ENCODE results near the gene SPRR5.

SPRR5 gene

GRCh38 chr1:152946651-152947256, at the start of gene SPRR5:
Gene SPRR5 (plus strand): TSS chr1:152947206. CDS start chr1:152948555, 1,349 bp downstream.
- in situ Hi-C loops (cut with MboI; ENCODE audit: low sequenced_read_pairs): no loop called here
- H3K4me3 ChIP-seq: no peak within 1 kb of the TSS
- H3K36me3 ChIP-seq (replicated peaks): no peaks in the 10 kb centered on the region
- H3K4me1 ChIP-seq: no peaks in the 10 kb centered on the region
- DNase-seq (ENCODE audit: low spot score in 2 of 2): no peak
- H3K27me3 ChIP-seq (ENCODE audit: low read depth): no peaks in the 10 kb centered on the region
- H3K9me3 ChIP-seq: no peaks in the 10 kb centered on the region

- Histone ChIP-seq H3K4me3 (no peak overlapping the region), H3K27me3 (ENCODE audit: low read depth) (no peaks in the 10 kb centered on the region), H3K9me3 (no peaks in the 10 kb centered on the region), H3K4me1 (no peaks in the 10 kb centered on the region), H3K36me3 (replicated peaks) (no peaks in the 10 kb centered on the region)
- DNase-seq (ENCODE audit: low spot score in 2 of 2): no peak
- in situ Hi-C loops (cut with MboI; ENCODE audit: low sequenced_read_pairs): no loop called here
Observed at GRCh38 chr1:152899027-152899426, 48.0 kb upstream of the SPRR5 start.

- H3K9me3 ChIP-seq: no peaks in the 10 kb centered on the region
- no peaks in the 10 kb centered on the region for H3K36me3 ChIP-seq (replicated peaks)
- no peaks in the 10 kb centered on the region for H3K27me3 ChIP-seq (ENCODE audit: low read depth)
- no peaks in the 10 kb centered on the region for H3K4me1 ChIP-seq
- in situ Hi-C loops (cut with MboI; ENCODE audit: low sequenced_read_pairs): no loop called here
- no peak overlapping the region for H3K4me3 ChIP-seq
- DNase-seq (ENCODE audit: low spot score in 2 of 2): no peak
Observed at GRCh38 chr1:152899883-152900282, 47.1 kb upstream of the SPRR5 start.

DNA sequence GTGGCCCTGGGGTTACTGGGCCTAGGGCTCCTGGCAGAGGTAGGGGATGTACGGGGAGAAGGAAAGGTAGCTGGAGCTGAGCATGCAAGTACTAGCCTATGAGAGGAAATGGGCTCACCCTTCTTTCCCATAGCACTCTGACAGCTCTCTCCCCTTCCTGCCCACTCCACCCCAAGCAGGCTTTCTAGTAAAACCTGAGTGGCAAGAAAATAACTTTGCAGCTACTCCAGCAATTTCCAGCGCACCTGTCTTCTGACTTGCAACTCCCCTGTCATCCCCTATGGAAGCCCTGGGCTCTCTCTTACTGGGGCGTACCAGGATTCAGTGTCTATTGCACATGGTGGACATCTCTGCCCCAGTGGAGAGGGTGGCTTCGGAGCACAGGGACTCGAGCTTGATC, 45.4 kb upstream of the SPRR5 start:
- Histone ChIP-seq H3K9me3 (no peaks in the 10 kb centered on the region), H3K36me3 (replicated peaks) (no peaks in the 10 kb centered on the region), H3K4me3 (no peak overlapping the region), H3K4me1 (no peaks in the 10 kb centered on the region), H3K27me3 (ENCODE audit: low read depth) (peaks cover under 1% of the 10 kb centered on the region; the same call in 1 of the 2 replicates)
- DNase-seq (ENCODE audit: low spot score in 2 of 2): no peak
- in situ Hi-C loops (cut with MboI; ENCODE audit: low sequenced_read_pairs): no loop called here

DNA sequence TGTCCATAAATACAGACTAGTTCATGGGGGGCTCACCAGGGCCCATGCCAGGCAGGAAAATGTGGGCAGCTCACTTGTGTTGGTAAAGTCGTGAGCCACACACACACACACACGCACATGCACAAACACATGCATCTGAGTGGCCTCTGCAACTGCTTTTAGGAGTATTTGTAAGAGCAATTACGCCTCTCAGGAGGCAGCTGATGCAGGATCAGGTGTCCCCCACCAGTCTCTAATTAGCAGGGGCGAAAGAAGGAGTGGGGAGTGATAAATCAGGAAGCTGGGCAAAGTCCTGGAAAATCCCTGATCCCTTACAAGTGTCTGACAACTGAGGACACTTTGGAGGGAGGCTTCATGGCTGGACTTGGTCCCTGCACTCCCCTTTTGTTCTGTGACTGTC, 44.4 kb upstream of the SPRR5 start:
- in situ Hi-C loops (cut with MboI; ENCODE audit: low sequenced_read_pairs): no loop called here
- H3K27me3 ChIP-seq (ENCODE audit: low read depth): peaks cover 3% of the 10 kb centered on the region; the same call in 1 of the 2 replicates
- no peak for DNase-seq (ENCODE audit: low spot score in 2 of 2)

GRCh38 chr1:152904688-152905440, 42.1 kb upstream of the SPRR5 start:
- peaks cover 3% of the 10 kb centered on the region; the same call in 1 of the 2 replicates for H3K27me3 ChIP-seq (ENCODE audit: low read depth)
- no peak overlapping the region for H3K4me3 ChIP-seq
- no peaks in the 10 kb centered on the region for H3K9me3 ChIP-seq
- in situ Hi-C loops (cut with MboI; ENCODE audit: low sequenced_read_pairs): no loop called here
- DNase-seq (ENCODE audit: low spot score in 2 of 2): no peak
- no peaks in the 10 kb centered on the region for H3K36me3 ChIP-seq (replicated peaks)
- no peaks in the 10 kb centered on the region for H3K4me1 ChIP-seq

More for the DNA sequence above, 44.4 kb upstream of the SPRR5 start:
- no peaks in the 10 kb centered on the region for H3K4me1 ChIP-seq
- H3K9me3 ChIP-seq: no peaks in the 10 kb centered on the region
- no peaks in the 10 kb centered on the region for H3K36me3 ChIP-seq (replicated peaks)
- H3K4me3 ChIP-seq: no peak overlapping the region

DNA sequence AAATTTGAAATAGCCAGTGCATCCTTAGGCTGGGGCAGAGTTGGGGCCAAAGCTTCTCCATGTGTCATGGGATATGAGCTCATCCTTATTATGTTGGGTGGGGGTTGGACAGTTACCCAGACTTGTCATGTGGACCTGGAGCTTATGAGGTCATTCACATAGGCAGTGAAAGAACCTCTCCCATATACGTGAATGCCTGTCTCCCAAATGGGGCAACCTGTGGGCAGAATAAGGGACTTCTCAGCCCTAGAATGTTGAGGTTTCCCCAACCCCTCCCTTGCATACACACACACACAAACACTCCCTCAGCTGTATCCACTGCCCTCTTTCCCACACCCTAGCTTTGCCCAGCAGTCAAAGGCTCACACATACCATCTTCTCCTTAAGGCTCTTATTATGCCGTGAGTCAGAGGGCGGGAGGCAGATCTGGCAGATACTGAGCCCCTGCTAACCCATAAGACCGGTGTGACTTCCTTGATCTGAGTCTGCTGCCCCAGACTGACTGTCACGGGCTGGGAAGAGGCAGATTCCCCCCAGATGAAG, 40.9 kb upstream of the SPRR5 start:
- no peaks in the 10 kb centered on the region for H3K4me1 ChIP-seq
- no peak overlapping the region for H3K4me3 ChIP-seq
- DNase-seq (ENCODE audit: low spot score in 2 of 2): no peak
- no peaks in the 10 kb centered on the region for H3K9me3 ChIP-seq
- peaks cover 3% of the 10 kb centered on the region; the same call in 1 of the 2 replicates for H3K27me3 ChIP-seq (ENCODE audit: low read depth)
- H3K36me3 ChIP-seq (replicated peaks): no peaks in the 10 kb centered on the region
- in situ Hi-C loops (cut with MboI; ENCODE audit: low sequenced_read_pairs): no loop called here

DNA sequence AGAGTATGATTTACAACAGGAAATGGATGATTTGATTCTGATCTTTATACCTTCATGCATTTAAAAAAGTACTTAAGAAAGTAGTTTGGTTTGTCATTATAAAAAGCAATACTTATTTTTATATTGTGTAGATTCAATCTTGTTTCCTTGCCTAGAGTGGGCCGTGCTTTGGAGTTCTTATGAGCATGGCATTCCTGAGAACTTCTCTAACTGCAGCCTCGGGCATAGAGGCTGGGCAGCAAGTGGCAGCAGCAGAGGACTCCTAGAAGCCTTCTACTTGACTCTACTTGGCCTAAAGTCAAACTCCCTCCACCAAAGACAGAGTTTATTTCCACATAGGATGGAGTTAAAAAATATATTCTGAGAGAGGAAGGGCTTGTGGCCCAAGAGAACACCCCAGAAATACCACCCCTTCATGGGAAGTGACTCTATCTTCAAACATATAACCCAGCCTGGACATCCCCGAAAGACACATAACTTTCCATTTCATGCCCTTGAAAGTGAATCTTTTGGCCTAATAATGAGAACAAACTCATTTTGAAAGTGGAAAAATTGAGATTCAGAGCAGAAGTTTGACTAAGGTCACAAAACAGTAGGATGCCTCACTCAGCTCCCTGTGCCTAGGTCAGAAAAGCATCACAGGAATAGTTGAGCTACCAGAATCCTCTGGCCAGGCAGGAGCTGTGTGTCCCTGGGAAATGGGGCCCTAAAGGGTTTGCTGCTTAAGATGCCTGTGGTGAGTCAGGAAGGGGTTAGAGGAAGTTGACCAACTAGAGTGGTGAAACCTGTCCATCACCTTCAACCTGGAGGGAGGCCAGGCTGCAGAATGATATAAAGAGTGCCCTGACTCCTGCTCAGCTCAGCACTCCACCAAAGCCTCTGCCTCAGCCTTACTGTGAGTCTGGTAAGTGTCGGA, 39.1 kb upstream of the SPRR5 start, which contains the start of gene IVL:
IVL (plus strand) TSS at position 861 of the 916 bp plus-strand sequence. CDS start 1,252 bp downstream, outside the sequence.
- no peak for DNase-seq (ENCODE audit: low spot score in 2 of 2)
- in situ Hi-C loops (cut with MboI; ENCODE audit: low sequenced_read_pairs): no loop called here
- no peaks in the 10 kb centered on the region for H3K9me3 ChIP-seq
- no peaks in the 10 kb centered on the region for H3K36me3 ChIP-seq (replicated peaks)
- no peaks in the 10 kb centered on the region for H3K4me1 ChIP-seq
- H3K27me3 ChIP-seq (ENCODE audit: low read depth): peaks cover 3% of the 10 kb centered on the region; the same call in 1 of the 2 replicates
- H3K4me3 ChIP-seq: no peak within 1 kb of the TSS

GRCh38 chr1:152909206-152909605, 37.8 kb upstream of the SPRR5 start:
- no peaks in the 10 kb centered on the region for H3K9me3 ChIP-seq
- no peaks in the 10 kb centered on the region for H3K36me3 ChIP-seq (replicated peaks)
- DNase-seq (ENCODE audit: low spot score in 2 of 2): no peak
- in situ Hi-C loops (cut with MboI; ENCODE audit: low sequenced_read_pairs): no loop called here
- H3K4me1 ChIP-seq: no peaks in the 10 kb centered on the region
- peaks cover 7% of the 10 kb centered on the region for H3K27me3 ChIP-seq (ENCODE audit: low read depth)
- H3K4me3 ChIP-seq: no peak overlapping the region

GRCh38 chr1:152912471-152912870, 34.5 kb upstream of the SPRR5 start:
- no peak for DNase-seq (ENCODE audit: low spot score in 2 of 2)
- Histone ChIP-seq H3K9me3 (no peaks in the 10 kb centered on the region), H3K4me3 (no peak overlapping the region), H3K27me3 (ENCODE audit: low read depth) (peaks cover 13% of the 10 kb centered on the region), H3K4me1 (no peaks in the 10 kb centered on the region), H3K36me3 (replicated peaks) (no peaks in the 10 kb centered on the region)
- in situ Hi-C loops (cut with MboI; ENCODE audit: low sequenced_read_pairs): no loop called here

GRCh38 chr1:152912900-152913299, 34.1 kb upstream of the SPRR5 start:
- no peaks in the 10 kb centered on the region for H3K4me1 ChIP-seq
- H3K27me3 ChIP-seq (ENCODE audit: low read depth): peaks cover 13% of the 10 kb centered on the region
- no peak for DNase-seq (ENCODE audit: low spot score in 2 of 2)
- no peaks in the 10 kb centered on the region for H3K9me3 ChIP-seq
- H3K36me3 ChIP-seq (replicated peaks): no peaks in the 10 kb centered on the region
- H3K4me3 ChIP-seq: no peak overlapping the region
- in situ Hi-C loops (cut with MboI; ENCODE audit: low sequenced_read_pairs): no loop called here

DNA sequence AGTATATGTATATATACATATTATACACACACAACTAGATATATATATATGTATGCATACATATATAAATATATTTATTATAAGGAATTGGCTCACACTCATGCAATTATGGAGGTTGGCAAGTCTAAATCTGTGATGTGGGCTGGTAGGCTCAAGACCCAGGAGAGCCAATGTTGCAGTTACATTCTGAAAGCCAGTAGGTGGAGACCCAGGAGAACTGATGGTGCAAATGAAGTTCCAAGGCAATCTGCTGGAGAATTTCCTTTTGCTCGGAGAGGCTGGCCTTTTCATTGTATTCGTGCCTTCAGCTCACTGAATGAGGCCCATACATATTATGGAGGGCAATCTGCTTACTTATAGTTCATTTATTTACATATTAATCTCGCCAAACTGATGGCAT, 29.2 kb upstream of the SPRR5 start:
- Histone ChIP-seq H3K9me3 (no peaks in the 10 kb centered on the region), H3K36me3 (replicated peaks) (no peaks in the 10 kb centered on the region), H3K27me3 (ENCODE audit: low read depth) (peaks cover 13% of the 10 kb centered on the region), H3K4me1 (no peaks in the 10 kb centered on the region), H3K4me3 (no peak overlapping the region)
- DNase-seq (ENCODE audit: low spot score in 2 of 2): no peak
- in situ Hi-C loops (cut with MboI; ENCODE audit: low sequenced_read_pairs): no loop called here

DNA sequence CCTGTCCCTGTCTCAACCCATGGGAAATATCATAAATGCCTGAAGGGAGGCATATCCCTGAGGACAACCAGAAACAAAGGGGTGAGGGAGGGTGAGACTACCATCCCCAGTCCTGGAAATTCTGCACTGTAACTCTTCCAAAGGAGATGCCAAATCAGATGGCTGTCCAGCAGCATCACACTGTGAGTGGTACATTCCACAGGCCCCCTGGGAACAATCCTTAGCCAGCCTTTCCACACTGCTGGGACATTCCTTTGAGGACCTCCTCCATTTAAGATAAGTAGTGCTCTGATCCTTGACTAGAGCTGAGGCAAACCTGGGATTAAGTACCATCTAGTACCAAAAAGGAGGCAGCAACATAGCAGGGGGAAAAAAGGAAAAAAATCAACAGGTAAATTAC, 27.9 kb upstream of the SPRR5 start:
- no peak overlapping the region for H3K4me3 ChIP-seq
- DNase-seq (ENCODE audit: low spot score in 2 of 2): no peak
- H3K27me3 ChIP-seq (ENCODE audit: low read depth): peaks cover 9% of the 10 kb centered on the region; the same call in 1 of the 2 replicates
- in situ Hi-C loops (cut with MboI; ENCODE audit: low sequenced_read_pairs): no loop called here
- no peaks in the 10 kb centered on the region for H3K4me1 ChIP-seq
- no peaks in the 10 kb centered on the region for H3K36me3 ChIP-seq (replicated peaks)
- no peaks in the 10 kb centered on the region for H3K9me3 ChIP-seq

Data from HAP-1 (cell line).